ENCODE results near the gene ELP5.

DNA sequence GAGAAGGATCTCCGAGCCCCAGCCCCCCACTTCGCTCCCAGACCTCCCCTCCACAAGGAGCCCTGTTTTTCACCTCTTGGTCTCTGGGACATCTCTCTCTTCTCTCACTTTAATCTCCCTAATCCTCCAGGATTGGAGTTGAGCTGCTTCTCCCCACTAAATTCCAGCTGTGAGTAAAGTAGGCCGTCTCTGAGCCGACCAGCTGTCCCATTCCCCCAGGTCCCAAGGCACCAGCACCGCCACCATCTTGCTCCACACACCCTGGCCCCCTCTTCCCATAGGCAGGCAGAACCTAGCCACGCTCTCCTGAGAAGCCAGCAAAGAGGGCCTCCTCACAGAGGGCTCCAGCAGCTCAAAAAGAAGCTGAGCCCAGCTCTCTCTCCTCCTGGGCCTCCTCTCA lies 33.3 kb upstream of the ELP5 start:
- TF ChIP-seq ESRRG (CRISPR knock-in tag; IDR thresholded peaks at IDR 0.05), result no peak
- no peak for TF ChIP-seq TCF4 (CRISPR knock-in tag; IDR thresholded peaks at IDR 0.05; ENCODE audit: borderline replicate concordance)
- no peak for TF ChIP-seq ARNTL (CRISPR knock-in tag; IDR thresholded peaks at IDR 0.05; ENCODE audit: borderline replicate concordance, low read depth)
- TF ChIP-seq SNAI2 (CRISPR knock-in tag; IDR thresholded peaks at IDR 0.05), result no peak
- no peak for TF ChIP-seq CSDC2 (CRISPR knock-in tag; IDR thresholded peaks at IDR 0.05)
- no peak for TF ChIP-seq TOX (CRISPR knock-in tag; IDR thresholded peaks at IDR 0.05; ENCODE audit: borderline replicate concordance)
- TF ChIP-seq ZFP3 (CRISPR knock-in tag; IDR thresholded peaks at IDR 0.05), result no peak
- TF ChIP-seq GLIS3 (CRISPR knock-in tag; IDR thresholded peaks at IDR 0.05), result no peak
- TF ChIP-seq, protein P1, sequence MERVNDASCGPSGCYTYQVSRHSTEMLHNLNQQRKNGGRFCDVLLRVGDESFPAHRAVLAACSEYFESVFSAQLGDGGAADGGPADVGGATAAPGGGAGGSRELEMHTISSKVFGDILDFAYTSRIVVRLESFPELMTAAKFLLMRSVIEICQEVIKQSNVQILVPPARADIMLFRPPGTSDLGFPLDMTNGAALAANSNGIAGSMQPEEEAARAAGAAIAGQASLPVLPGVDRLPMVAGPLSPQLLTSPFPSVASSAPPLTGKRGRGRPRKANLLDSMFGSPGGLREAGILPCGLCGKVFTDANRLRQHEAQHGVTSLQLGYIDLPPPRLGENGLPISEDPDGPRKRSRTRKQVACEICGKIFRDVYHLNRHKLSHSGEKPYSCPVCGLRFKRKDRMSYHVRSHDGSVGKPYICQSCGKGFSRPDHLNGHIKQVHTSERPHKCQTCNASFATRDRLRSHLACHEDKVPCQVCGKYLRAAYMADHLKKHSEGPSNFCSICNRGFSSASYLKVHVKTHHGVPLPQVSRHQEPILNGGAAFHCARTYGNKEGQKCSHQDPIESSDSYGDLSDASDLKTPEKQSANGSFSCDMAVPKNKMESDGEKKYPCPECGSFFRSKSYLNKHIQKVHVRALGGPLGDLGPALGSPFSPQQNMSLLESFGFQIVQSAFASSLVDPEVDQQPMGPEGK (CRISPR knock-in tag; IDR thresholded peaks at IDR 0.05; ENCODE audit: borderline replicate concordance), result no peak
- TF ChIP-seq, protein P2, sequence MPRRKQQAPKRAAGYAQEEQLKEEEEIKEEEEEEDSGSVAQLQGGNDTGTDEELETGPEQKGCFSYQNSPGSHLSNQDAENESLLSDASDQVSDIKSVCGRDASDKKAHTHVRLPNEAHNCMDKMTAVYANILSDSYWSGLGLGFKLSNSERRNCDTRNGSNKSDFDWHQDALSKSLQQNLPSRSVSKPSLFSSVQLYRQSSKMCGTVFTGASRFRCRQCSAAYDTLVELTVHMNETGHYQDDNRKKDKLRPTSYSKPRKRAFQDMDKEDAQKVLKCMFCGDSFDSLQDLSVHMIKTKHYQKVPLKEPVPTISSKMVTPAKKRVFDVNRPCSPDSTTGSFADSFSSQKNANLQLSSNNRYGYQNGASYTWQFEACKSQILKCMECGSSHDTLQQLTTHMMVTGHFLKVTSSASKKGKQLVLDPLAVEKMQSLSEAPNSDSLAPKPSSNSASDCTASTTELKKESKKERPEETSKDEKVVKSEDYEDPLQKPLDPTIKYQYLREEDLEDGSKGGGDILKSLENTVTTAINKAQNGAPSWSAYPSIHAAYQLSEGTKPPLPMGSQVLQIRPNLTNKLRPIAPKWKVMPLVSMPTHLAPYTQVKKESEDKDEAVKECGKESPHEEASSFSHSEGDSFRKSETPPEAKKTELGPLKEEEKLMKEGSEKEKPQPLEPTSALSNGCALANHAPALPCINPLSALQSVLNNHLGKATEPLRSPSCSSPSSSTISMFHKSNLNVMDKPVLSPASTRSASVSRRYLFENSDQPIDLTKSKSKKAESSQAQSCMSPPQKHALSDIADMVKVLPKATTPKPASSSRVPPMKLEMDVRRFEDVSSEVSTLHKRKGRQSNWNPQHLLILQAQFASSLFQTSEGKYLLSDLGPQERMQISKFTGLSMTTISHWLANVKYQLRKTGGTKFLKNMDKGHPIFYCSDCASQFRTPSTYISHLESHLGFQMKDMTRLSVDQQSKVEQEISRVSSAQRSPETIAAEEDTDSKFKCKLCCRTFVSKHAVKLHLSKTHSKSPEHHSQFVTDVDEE (CRISPR knock-in tag; IDR thresholded peaks at IDR 0.05), result no peak
- TF ChIP-seq, protein P3, sequence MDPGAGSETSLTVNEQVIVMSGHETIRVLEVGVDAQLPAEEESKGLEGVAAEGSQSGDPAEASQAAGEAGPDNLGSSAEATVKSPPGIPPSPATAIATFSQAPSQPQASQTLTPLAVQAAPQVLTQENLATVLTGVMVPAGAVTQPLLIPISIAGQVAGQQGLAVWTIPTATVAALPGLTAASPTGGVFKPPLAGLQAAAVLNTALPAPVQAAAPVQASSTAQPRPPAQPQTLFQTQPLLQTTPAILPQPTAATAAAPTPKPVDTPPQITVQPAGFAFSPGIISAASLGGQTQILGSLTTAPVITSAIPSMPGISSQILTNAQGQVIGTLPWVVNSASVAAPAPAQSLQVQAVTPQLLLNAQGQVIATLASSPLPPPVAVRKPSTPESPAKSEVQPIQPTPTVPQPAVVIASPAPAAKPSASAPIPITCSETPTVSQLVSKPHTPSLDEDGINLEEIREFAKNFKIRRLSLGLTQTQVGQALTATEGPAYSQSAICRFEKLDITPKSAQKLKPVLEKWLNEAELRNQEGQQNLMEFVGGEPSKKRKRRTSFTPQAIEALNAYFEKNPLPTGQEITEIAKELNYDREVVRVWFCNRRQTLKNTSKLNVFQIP (CRISPR knock-in tag; IDR thresholded peaks at IDR 0.05; ENCODE audit: borderline replicate concordance, low read depth), result no peak

Measured in SK-N-SH treated with all-trans-retinoic acid at 6 μM for 48 hours (cell line).